ENCODE results near the gene ZC3H12D. TPM values are rescaled to one million over a fixed set of nuclear protein-coding genes. Genes with fewer than 3 reads are reported as not detected.
A peak's percentile ranks its signal among the peaks of the same experiment; 100 is the strongest.

ZC3H12D gene
- total and polyA plus RNA-seq, 7 donors: 0.71 to 9.2 (median 3.6) TPM

DNA sequence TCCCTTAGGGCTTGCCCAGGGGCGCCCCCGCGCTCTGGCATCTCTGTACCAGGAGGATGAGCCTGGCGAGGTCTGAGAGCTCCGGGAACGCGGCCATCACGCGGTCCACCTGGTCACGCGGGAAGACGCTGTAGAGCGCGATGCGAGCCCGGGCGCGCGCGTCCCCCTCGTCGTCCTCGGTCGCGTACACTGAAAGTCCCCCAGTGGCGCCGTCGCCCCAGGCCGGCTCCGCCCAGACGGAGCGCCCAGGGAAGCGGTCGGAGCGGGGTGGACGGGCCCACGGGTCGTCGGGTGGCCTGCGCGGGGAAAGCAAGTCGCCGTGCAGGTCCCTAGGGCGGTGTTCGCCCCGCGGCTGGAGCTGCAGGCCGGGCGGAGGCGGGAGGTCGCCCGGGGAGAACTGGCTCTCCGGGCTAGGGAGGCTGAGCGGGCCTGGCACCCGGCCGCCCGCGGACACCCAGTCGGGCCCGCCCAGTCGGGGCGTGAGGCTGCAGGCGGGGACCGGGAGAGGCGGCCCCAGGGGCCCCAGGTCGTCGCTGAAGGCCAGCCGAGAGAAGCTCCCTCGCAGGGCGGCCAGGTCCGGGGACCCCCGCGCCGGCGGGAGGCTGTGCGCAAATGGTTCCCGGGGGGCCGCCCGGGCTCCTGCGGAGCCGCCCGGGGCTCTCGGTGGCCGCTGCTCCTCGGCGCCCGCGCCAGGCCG, 34.0 kb downstream of the ZC3H12D start:
- peak overlapping the region; percentile 37 to 66 (median 58) for H3K4me3 ChIP-seq
- peaks cover 0 to 40% (median 39%) of the 10 kb centered on the region in 4 donors for H3K4me1 ChIP-seq
- H3K9me3 ChIP-seq: no peaks in the 10 kb centered on the region
- WGBS, 2 donors: 6 to 20% methylated on average over 89 of the region's 89 CpGs
- peak overlapping the region in 3 of 4 donors; percentile 11 to 55 (median 35) for H3K27ac ChIP-seq
- H3K27me3 ChIP-seq: no peaks in the 10 kb centered on the region
- intact Hi-C loops (cut with DNase I): loop anchor here (5.0 kb wide), 1 partner anchor 66 kb away; no protein-coding TSS in a partner anchor
- no peaks in the 10 kb centered on the region for H3K36me3 ChIP-seq
- DNase-seq: peak; percentile 74
- no peak for TF ChIP-seq POLR2A (IDR thresholded peaks at IDR 0.05)
- TF ChIP-seq POLR2AphosphoS5 (IDR thresholded peaks at IDR 0.05): peak in 1 of 4 donors; percentile 52
- TF ChIP-seq EP300 (IDR thresholded peaks at IDR 0.05): no peak
- TF ChIP-seq, protein P1, sequence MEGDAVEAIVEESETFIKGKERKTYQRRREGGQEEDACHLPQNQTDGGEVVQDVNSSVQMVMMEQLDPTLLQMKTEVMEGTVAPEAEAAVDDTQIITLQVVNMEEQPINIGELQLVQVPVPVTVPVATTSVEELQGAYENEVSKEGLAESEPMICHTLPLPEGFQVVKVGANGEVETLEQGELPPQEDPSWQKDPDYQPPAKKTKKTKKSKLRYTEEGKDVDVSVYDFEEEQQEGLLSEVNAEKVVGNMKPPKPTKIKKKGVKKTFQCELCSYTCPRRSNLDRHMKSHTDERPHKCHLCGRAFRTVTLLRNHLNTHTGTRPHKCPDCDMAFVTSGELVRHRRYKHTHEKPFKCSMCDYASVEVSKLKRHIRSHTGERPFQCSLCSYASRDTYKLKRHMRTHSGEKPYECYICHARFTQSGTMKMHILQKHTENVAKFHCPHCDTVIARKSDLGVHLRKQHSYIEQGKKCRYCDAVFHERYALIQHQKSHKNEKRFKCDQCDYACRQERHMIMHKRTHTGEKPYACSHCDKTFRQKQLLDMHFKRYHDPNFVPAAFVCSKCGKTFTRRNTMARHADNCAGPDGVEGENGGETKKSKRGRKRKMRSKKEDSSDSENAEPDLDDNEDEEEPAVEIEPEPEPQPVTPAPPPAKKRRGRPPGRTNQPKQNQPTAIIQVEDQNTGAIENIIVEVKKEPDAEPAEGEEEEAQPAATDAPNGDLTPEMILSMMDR (IDR thresholded peaks at IDR 0.05): no peak

DNA sequence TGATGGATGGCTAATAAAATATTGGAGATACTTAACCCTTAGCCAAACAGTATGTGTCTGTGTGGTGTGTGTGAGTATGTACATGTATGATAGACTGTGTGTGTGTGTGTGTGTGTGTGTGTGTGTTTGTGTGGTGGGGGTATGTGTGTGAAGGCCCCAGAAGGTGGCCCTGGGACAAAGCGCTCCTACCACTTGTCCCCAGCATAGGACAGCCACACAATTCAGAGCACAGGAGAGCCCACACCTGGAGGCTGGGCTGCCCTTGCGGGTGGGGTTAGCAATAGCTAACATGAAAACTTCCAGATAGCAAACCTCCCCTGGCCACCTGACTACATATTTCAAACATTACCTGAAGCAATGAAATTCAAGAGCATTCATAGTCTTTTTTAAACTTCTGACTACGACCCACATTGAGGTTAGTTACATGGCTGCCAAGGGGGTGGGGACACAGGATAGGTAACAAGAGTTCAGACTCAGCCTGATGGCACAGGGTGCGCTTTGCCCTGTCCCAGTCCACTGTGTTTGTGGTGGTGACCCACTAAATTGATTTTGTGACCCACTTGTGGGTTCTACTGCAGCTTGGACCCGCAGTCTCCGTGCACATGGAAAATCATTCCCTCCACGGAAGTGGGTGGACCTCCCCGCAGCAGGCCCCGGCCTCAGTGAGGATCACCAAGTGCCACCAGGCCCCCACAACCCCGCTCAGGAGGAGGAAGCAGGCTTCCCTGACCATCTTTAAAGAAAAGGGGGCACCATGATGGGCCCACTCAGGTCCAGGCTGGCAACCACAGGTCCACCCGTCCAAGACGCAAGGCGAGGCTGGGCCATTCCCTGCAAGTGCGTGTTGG, 34.8 kb downstream of the ZC3H12D start:
- intact Hi-C loops (cut with DNase I): loop anchor here (5.0 kb wide), 1 partner anchor 67 kb away; no protein-coding TSS in a partner anchor
- Histone ChIP-seq H3K9me3 (no peaks in the 10 kb centered on the region), H3K27me3 (no peaks in the 10 kb centered on the region), H3K36me3 (no peaks in the 10 kb centered on the region), H3K27ac (peak overlapping the region in 1 of 4 donors; percentile 55), H3K4me3 (peak overlapping the region in 3 of 4 donors; percentile 52 to 66 (median 63)), H3K4me1 (peaks cover 0 to 37% (median 34%) of the 10 kb centered on the region in 4 donors)
- 68 to 90% methylated on average over 14 of the region's 14 CpGs for WGBS, 2 donors
- TF ChIP-seq POLR2AphosphoS5 (IDR thresholded peaks at IDR 0.05) (no peak), EP300 (IDR thresholded peaks at IDR 0.05) (no peak), POLR2A (IDR thresholded peaks at IDR 0.05) (no peak)
- TF ChIP-seq, protein P1 (IDR thresholded peaks at IDR 0.05): no peak
- no peak for DNase-seq

DNA sequence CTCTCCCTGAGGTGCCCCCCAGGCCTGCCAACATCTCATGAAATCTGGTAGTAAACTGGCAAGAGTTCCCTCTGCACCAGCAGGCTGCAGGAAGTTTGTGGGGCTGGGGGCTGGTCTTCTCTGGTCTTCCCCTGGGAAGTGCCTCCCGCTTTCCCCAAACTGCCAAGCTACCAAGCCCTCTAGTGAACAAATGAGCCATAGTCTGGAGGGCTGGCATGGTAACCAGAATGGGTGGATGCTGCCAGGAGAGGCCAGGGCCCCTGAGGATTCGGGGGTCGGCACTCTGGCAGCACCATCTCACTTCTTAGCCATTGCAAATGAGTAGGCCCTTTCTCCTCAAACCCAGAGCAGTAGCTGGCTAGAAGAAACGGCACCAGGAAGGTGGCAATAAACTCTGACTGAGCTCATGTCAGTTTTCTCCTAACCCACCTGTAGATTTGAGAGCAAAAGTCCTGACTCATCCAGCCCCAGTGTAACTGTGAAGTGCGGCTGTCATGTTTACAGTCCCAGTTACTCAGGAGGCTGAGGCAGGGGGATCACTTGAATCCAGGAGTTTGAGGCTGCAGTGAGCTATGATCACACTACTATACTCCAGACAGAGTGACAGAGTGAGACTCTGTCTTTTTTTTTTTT, 35.9 kb downstream of the ZC3H12D start:
- WGBS, 2 donors: 83 to 90% methylated on average over 5 of the region's 5 CpGs
- H3K27ac ChIP-seq: no peak overlapping the region
- H3K9me3 ChIP-seq: no peaks in the 10 kb centered on the region
- no peaks in the 10 kb centered on the region for H3K27me3 ChIP-seq
- no peaks in the 10 kb centered on the region for H3K36me3 ChIP-seq
- intact Hi-C loops (cut with DNase I): no loop called here
- no peak for TF ChIP-seq EP300 (IDR thresholded peaks at IDR 0.05)
- TF ChIP-seq, protein P1 (IDR thresholded peaks at IDR 0.05): no peak
- no peak for TF ChIP-seq POLR2AphosphoS5 (IDR thresholded peaks at IDR 0.05)
- no peak for TF ChIP-seq POLR2A (IDR thresholded peaks at IDR 0.05)
- DNase-seq: no peak
- H3K4me1 ChIP-seq: peaks cover 0 to 26% (median 23%) of the 10 kb centered on the region in 4 donors
- H3K4me3 ChIP-seq: no peak overlapping the region

DNA sequence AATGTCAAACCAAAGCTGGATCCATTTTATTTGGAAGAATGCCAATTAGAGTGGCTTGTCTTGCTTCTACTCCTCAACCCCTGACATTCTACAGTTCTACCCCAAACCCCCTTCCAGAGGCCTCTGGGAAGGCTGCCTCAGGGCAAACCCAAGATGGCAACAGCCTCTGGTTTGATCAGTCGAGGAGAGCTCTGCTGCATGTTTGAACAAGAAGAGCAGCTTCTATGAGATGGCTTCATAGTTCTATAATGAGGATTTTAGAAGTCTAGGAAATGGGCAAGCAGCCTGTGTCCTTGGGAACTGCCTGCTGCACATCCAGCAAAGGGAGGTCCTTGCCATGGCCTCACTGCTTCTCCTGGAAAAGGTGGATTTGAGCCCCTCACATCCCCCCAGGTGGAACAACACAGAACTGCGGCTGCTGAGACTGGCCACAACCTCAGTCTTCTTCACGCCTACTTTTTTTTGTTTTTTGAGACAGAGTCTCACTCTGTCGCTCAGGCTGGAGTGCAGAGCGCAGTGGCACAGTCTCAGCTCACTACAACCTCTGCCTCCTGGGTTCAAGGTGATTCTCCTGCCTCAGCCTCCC, 37.9 kb downstream of the ZC3H12D start:
- intact Hi-C loops (cut with DNase I): no loop called here
- no peak for DNase-seq
- no peak overlapping the region for H3K4me3 ChIP-seq
- H3K36me3 ChIP-seq: no peaks in the 10 kb centered on the region
- H3K9me3 ChIP-seq: no peaks in the 10 kb centered on the region
- WGBS, 2 donors: 95 to 97% methylated on average over 5 of the region's 5 CpGs
- H3K27ac ChIP-seq: no peak overlapping the region
- peaks cover 0 to 18% (median 16%) of the 10 kb centered on the region in 4 donors for H3K4me1 ChIP-seq
- H3K27me3 ChIP-seq: no peaks in the 10 kb centered on the region
- TF ChIP-seq, protein P1 (IDR thresholded peaks at IDR 0.05): no peak
- TF ChIP-seq EP300 (IDR thresholded peaks at IDR 0.05): no peak
- TF ChIP-seq POLR2AphosphoS5 (IDR thresholded peaks at IDR 0.05): no peak
- no peak for TF ChIP-seq POLR2A (IDR thresholded peaks at IDR 0.05)

Measured in sigmoid colon (tissue), 7 donors.